SK-N-SH (cell line): ENCODE data around the gene DCLK1. TPM values are rescaled to one million over a fixed set of nuclear protein-coding genes. Genes with fewer than 3 reads are reported as not detected.
A peak's percentile ranks its signal among the peaks of the same experiment; 100 is the strongest.
"Not testable (repeated sequence)": the region's sequence is repeated elsewhere in the genome, so short reads cannot be mapped to it uniquely, and the experiment has no call there.

ENCODE experiments used
- CTCF ChIA-PET: fragments of 300-600, 350-600 bp; formaldehyde crosslinking; extraction: SDS; loops from one replicate; lab custom pipeline; 2021; lab: Yijun Ruan, JAX
- POLR2A ChIA-PET: fragments of 350-600 bp; sonication (Branson Sonifier 250); formaldehyde crosslinking; extraction: SDS; loops from one replicate; lab custom pipeline; 2020; ENCODE audit warnings: antibody characterized with exemption, inconsistent platforms; lab: Yijun Ruan, JAX
- DNase-seq: peaks from one replicate; pipeline ENCODE4 v3.0.0; 2012
- H2AFZ ChIP-seq: fragments of 200-600 bp; sonication (generic); 2 replicates; pipeline ENCODE4 v1.8.1; 2016; ENCODE audit warnings: antibody characterized with exemption, mild to moderate bottlenecking, low read depth
- H3F3A ChIP-seq: fragments of 200-600 bp; sonication (generic); replicated peaks from 2 replicates; pipeline ENCODE3; 2016; ENCODE audit warnings: antibody characterized with exemption, mild to moderate bottlenecking; ENCODE audit not compliant: insufficient read depth
- H3K27ac ChIP-seq, 2 experiments: fragments of 200-500 bp in 1 of 2; fragments of 200-600 bp in 1 of 2; sonication (Bioruptor generic) in 1 of 2; sonication (generic), shearing (Covaris generic) in 1 of 2; 2 replicates each; pipeline versions ENCODE4 v1.5.1 to v1.6.1; 2014 to 2016; ENCODE audit warnings: low read depth in 2 of 2, inconsistent platforms in 1 of 2, low read length in 1 of 2, mild to moderate bottlenecking in 1 of 2, mixed read lengths in 1 of 2
- H3K27me3 ChIP-seq: fragments of 200-600 bp; sonication (generic), shearing (Covaris generic); 2 replicates; pipeline ENCODE4 v1.6.1; 2016; ENCODE audit warnings: mixed run types; ENCODE audit not compliant: insufficient read depth
- H3K36me3 ChIP-seq, 2 experiments: fragments of 200-500 bp in 1 of 2; fragments of 200-600 bp in 1 of 2; sonication (Bioruptor generic) in 1 of 2; sonication (generic) in 1 of 2; replicated peaks in 1 of 2; 2 replicates each; pipeline versions ENCODE3 to v1.5.1; 2014 to 2016; ENCODE audit warnings: low read length in 1 of 2, mild to moderate bottlenecking in 1 of 2; ENCODE audit not compliant: insufficient read depth in 2 of 2, control insufficient read depth in 1 of 2
- H3K4me1 ChIP-seq, 2 experiments: fragments of 200-500 bp in 1 of 2; fragments of 200-600 bp in 1 of 2; sonication (Bioruptor generic) in 1 of 2; sonication (generic), shearing (Covaris generic) in 1 of 2; 2 replicates each; pipeline versions ENCODE4 v1.5.1 to v1.6.1; 2014 to 2016; ENCODE audit warnings: low read depth in 1 of 2, low read length in 1 of 2, mixed run types in 1 of 2; ENCODE audit not compliant: insufficient read depth in 2 of 2, control insufficient read depth in 1 of 2
- H3K4me2 ChIP-seq: fragments of 200-600 bp; sonication (generic), shearing (Covaris generic); 2 replicates; pipeline ENCODE4 v1.6.1; 2017; ENCODE audit warnings: mixed run types
- H3K4me3 ChIP-seq, 2 experiments: fragments of 200-500 bp in 1 of 2; fragments of 200-600 bp in 1 of 2; sonication (Bioruptor generic) in 1 of 2; sonication (generic), shearing (Covaris generic) in 1 of 2; 2 replicates each; pipeline versions ENCODE4 v1.5.1 to v1.8.1; 2014 to 2016; ENCODE audit warnings: low read depth in 2 of 2, inconsistent platforms in 1 of 2, low read length in 1 of 2, mild to moderate bottlenecking in 1 of 2, mixed read lengths in 1 of 2, moderate library complexity in 1 of 2
- H3K79me2 ChIP-seq: fragments of 200-600 bp; sonication (generic); 2 replicates; pipeline ENCODE4 v1.8.1; 2017; ENCODE audit warnings: mild to moderate bottlenecking; ENCODE audit not compliant: insufficient read depth
- H3K9ac ChIP-seq: fragments of 200-600 bp; sonication (generic); 2 replicates; pipeline ENCODE4 v1.6.1; 2017; ENCODE audit warnings: mixed run types
- H3K9me2 ChIP-seq: fragments of 200-600 bp; sonication (generic); 2 replicates; pipeline ENCODE4 v1.6.1; 2017; ENCODE audit warnings: mixed run types
- H3K9me3 ChIP-seq: fragments of 200-600 bp; sonication (generic); 2 replicates; pipeline ENCODE4 v1.6.1; 2017; ENCODE audit warnings: mixed run types, mild to moderate bottlenecking, moderate library complexity
- H4K20me1 ChIP-seq: fragments of 200-600 bp; sonication (generic); 2 replicates; pipeline ENCODE4 v1.6.1; 2017; ENCODE audit warnings: mild to moderate bottlenecking, mixed run types; ENCODE audit not compliant: insufficient read depth
- CHD2 ChIP-seq: fragments of 150-350 bp; IDR thresholded peaks from 2 replicates; pipeline ENCODE4 v1.6.1; 2018; ENCODE audit warnings: low read length; ENCODE audit not compliant: partially characterized antibody
- EP300 ChIP-seq, 2 experiments: IDR thresholded peaks; 2 replicates each; pipeline versions ENCODE4 v1.4.0 to v1.6.1; 2012; ENCODE audit warnings: borderline replicate concordance in 1 of 2, low read depth in 1 of 2, low read length in 1 of 2
- FOXJ3 ChIP-seq: sonication (generic); formaldehyde crosslinking; IDR thresholded peaks from 2 replicates; pipeline ENCODE4 v1.5.1; 2020; ENCODE audit warnings: mild to moderate bottlenecking, missing genetic modification reagents
- GATA2 ChIP-seq: sonication (generic); formaldehyde crosslinking; IDR thresholded peaks from 2 replicates; pipeline ENCODE4 v1.5.0; 2020; ENCODE audit warnings: mild to moderate bottlenecking, missing genetic modification reagents
- NRF1 ChIP-seq: IDR thresholded peaks from 2 replicates; pipeline ENCODE4 v1.6.1; 2012; ENCODE audit warnings: low read depth, mild to moderate bottlenecking, low read length
- RCOR1 ChIP-seq: fragments of 150-350 bp; IDR thresholded peaks from 2 replicates; pipeline ENCODE4 v1.6.1; 2017; ENCODE audit warnings: antibody characterized with exemption, low read length
- WGBS: methylation state at CpG from one replicate; pipeline ENCODE4 v1.1.6; 2017; ENCODE audit warnings: low lambda C conversion rate; 5-methylcytosine and 5-hydroxymethylcytosine counted together
- polyA plus RNA-seq, 3 experiments: library from polyadenylated mRNA; depleted of rRNA; stranded (reverse); fragments of >200 nt; gene quantifications; 2 replicates each; pipeline ENCODE4 v1.2.3, GENCODE V29; 2012

DCLK1 gene
- polyA plus RNA-seq, 1 of the 3 experiments (the other 2 are of a cell fraction): 1.1 TPM

GRCh38 chr13:36102721-36103120 lies 28.5 kb downstream of the DCLK1 start:
- CTCF ChIA-PET: no interaction called here

DNA sequence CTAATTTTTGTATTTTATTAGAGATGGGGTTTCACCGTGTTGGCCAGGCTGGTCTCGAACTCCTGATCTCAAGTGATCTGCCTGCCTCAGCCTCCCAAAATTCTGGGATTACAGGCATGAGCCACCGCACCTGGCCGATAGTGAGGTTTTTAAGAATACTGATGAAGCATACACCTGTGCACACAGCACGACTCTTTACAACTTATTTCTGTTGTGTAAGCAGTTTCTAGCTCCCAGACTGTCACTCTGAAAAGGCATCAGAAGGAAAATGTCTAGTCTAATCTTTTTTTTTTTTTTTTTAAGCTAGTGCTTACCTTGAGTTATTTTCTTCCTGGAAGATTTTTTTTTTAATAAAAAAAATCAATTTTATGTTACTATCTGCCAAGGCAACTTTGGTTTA lies 29.3 kb downstream of the DCLK1 start:
- H3F3A ChIP-seq, H3K9ac ChIP-seq, H3K9me2 ChIP-seq, H3K9me3 ChIP-seq, H2AFZ ChIP-seq, POLR2A ChIA-PET, H3K36me3 ChIP-seq, H3K27me3 ChIP-seq, H3K4me3 ChIP-seq, H3K27ac ChIP-seq, H3K79me2 ChIP-seq, H4K20me1 ChIP-seq, H3K4me2 ChIP-seq, DNase-seq: not testable (repeated sequence)
- CTCF ChIA-PET: interaction anchor here (1.5 kb wide), 1 partner anchor 123 kb away, joined by 6 read pairs; no protein-coding TSS in a partner anchor
- 80% methylated on average over 5 of the region's 5 CpGs for WGBS
- peaks cover under 1 to 12% of the 10 kb centered on the region in 2 experiments; a peak in 3 of 4 replicates for H3K4me1 ChIP-seq

More at GRCh38 chr13:36102721-36103120, 28.5 kb downstream of the DCLK1 start:
- H2AFZ ChIP-seq: no peak overlapping the region
- no peaks in the 10 kb centered on the region for H4K20me1 ChIP-seq
- POLR2A ChIA-PET: no interaction called here
- no peak overlapping the region for H3K9ac ChIP-seq
- peaks cover 0 to 8% of the 10 kb centered on the region in 2 experiments for H3K36me3 ChIP-seq
- H3F3A ChIP-seq: no peaks in the 10 kb centered on the region
- no peak overlapping the region for H3K4me3 ChIP-seq
- H3K9me3 ChIP-seq: no peaks in the 10 kb centered on the region
- peaks cover 0 to 12% of the 10 kb centered on the region in 2 experiments; a peak in 3 of 4 replicates for H3K4me1 ChIP-seq
- TF ChIP-seq CHD2: no peak
- no peaks in the 10 kb centered on the region for H3K27me3 ChIP-seq
- 87% methylated on average over 4 of the region's 4 CpGs for WGBS
- no peaks in the 10 kb centered on the region for H3K79me2 ChIP-seq
- H3K27ac ChIP-seq: no peak overlapping the region
- no peak for DNase-seq
- no peaks in the 10 kb centered on the region for H3K9me2 ChIP-seq
- no peak overlapping the region for H3K4me2 ChIP-seq

GRCh38 chr13:36101157-36101556 lies 30.0 kb downstream of the DCLK1 start:
- Histone ChIP-seq H3K9me3 (no peaks in the 10 kb centered on the region), H4K20me1 (no peaks in the 10 kb centered on the region), H3K36me3 (peaks cover 0 to 5% of the 10 kb centered on the region in 2 experiments), H3K9ac (no peak overlapping the region), H3F3A (no peaks in the 10 kb centered on the region), H3K4me3 (no peak overlapping the region; a peak in 1 of 4 replicates), H3K27me3 (no peaks in the 10 kb centered on the region), H3K9me2 (no peaks in the 10 kb centered on the region), H3K27ac (peak overlapping the region in 1 of 2 experiments; percentile 50; a peak in 2 of 4 replicates), H2AFZ (no peak overlapping the region), H3K4me1 (peaks cover 4 to 12% of the 10 kb centered on the region in 2 experiments; a peak in 3 of 4 replicates), H3K4me2 (no peak overlapping the region), H3K79me2 (no peaks in the 10 kb centered on the region)
- POLR2A ChIA-PET: no interaction called here
- CTCF ChIA-PET: interaction anchor here (0.6 to 1.5 kb wide), 2 partner anchors 122 to 872 kb away, joined by 3 to 6 read pairs; no protein-coding TSS in a partner anchor
- DNase-seq: peak; percentile 53
- TF ChIP-seq GATA2 (CRISPR knock-in tag) (peak; percentile 66), RCOR1 (peak; percentile 56), EP300 (IDR thresholded peaks at IDR 0.05; ENCODE audit: borderline replicate concordance in 1 of 2, low read depth in 1 of 2, low read length in 1 of 2) (0 out of 4 replicates have a peak, but pooled peaks of 1 of the 2 experiments have one; percentile 38), FOXJ3 (peak; percentile 55; the same call in 1 of the 2 replicates), NRF1 (no peak)
- WGBS: 60% methylated on average over 9 of the region's 9 CpGs
